ENCODE data around the gene SSTR5.

Gene SSTR5

DNA sequence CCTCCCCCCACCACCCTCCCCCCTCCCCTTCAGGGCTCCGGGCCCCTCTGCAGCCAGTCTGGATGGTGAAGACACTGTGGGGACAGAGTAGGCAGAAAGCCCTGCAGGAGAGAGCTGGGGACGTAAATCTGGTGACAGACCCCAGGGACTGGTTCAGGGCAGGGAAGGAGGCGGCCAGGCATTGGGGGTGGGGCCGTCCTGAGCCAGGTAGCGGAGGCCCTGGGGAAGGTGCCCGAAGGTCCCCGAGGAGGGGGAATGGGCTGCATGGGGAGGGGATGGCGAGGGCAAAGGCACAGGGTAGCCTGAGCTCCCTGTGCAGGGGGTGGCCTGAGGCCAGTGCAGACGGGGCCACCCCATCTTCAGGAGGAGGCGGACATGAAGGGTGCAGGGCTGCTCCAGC lies 54.0 kb downstream of the SSTR5 start:
- H3K27ac ChIP-seq = no peak overlapping the region
- TF ChIP-seq, protein P1, sequence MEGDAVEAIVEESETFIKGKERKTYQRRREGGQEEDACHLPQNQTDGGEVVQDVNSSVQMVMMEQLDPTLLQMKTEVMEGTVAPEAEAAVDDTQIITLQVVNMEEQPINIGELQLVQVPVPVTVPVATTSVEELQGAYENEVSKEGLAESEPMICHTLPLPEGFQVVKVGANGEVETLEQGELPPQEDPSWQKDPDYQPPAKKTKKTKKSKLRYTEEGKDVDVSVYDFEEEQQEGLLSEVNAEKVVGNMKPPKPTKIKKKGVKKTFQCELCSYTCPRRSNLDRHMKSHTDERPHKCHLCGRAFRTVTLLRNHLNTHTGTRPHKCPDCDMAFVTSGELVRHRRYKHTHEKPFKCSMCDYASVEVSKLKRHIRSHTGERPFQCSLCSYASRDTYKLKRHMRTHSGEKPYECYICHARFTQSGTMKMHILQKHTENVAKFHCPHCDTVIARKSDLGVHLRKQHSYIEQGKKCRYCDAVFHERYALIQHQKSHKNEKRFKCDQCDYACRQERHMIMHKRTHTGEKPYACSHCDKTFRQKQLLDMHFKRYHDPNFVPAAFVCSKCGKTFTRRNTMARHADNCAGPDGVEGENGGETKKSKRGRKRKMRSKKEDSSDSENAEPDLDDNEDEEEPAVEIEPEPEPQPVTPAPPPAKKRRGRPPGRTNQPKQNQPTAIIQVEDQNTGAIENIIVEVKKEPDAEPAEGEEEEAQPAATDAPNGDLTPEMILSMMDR (conservative IDR thresholded peaks at IDR 0.05) = no peak

DNA sequence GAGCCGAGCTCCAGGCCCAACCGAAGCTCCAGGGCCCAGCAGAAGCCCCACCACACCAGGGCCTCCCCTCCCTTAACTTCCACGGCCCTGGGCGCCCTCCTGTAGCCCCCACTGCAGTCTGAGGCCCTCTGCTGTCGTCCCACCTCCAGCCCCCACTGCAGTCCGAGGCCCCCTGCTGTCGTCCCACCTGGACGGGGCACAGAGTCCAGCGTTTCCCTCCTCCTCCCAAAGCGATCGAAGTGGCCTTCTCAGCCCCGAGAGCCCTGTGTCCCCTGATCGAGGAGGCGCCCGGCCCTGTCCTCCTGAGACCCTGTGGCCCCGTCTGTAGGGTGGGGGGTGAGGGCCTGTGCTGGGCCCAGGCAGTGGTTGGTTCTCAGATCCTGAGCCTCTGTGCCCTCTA lies 54.6 kb downstream of the SSTR5 start:
- no peak overlapping the region for H3K27ac ChIP-seq
- TF ChIP-seq, protein P1 (conservative IDR thresholded peaks at IDR 0.05) = no peak

DNA sequence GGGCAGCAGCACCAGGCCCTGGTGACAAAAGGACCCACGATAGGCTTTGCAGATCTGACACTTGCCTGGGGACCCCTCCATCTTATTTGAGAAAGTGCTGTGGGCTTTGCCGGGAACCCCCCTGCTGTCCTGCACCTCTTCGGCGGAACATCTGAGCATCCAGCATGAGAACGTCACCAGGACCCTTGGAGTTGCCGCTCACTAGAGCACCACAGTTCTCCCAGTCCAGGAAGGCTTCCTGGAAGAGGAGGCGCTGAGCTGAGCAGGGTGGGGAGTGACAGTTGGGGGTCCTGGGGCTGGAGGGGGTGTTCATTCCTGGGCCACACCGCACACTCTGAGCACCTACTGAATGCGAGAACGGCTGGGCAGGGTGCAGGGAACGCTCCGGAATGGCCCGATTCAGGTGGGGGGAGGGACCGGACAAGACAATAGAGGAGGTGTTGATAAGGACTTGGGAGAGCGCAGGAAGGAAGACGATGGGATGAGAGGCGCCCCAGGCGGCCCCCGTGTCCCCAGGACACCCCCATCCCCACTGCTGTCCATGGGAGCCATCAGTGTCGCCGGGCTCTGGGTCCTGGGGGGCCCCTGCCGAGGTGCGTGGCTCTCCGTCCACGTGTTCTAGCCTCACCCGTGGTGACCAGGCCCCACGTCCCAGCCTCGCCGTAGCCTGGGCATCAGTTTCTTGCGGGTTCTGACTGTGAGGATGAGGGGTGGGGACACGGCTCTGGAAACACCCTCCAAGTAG lies 55.6 kb downstream of the SSTR5 start:
- TF ChIP-seq, protein P1 (conservative IDR thresholded peaks at IDR 0.05) = no peak
- no peak overlapping the region for H3K27ac ChIP-seq

DNA sequence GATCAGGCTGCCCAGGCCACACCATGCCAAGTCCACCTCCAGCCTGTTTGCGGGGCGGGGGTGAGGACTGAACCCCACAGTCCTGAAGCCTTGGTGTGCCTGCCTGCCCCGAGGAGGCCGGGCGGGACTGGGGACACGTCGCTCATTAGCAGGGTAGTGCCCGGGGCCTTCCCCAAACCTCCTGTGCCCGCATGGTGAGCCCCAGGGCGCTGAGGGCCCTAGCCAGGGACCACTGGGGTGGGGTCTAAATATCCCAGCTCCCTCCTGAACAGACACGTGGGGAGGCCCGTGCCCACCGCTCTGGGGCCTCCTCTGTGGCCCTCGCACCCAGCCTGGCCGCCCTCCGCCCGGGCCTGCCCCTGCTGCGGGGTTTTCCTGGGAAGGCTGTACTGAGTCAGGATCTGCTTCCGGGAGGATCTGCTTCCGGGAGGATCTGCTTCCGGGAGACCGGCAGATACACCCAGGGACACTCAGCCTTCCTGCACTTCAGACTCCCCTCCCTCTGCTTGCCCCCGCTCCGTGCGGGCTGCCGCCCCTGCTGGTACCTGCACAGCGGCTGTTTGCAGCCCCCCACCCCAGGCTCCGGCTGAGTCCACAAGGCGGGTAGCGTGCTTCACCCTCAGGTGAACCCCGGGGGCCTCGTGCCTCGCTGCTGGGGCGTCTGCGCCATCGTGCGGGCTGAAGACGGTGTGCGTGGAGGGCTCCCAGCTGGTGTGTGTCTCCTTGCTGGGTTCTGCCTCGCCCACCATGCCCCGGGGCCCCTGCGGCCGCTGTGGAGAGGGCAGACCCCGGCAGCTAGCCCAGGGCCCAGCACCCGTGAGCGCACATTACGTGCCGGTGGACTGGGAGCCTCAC lies 56.8 kb downstream of the SSTR5 start:
- no peak overlapping the region for H3K27ac ChIP-seq
- TF ChIP-seq, protein P1 (conservative IDR thresholded peaks at IDR 0.05) = no peak

DNA sequence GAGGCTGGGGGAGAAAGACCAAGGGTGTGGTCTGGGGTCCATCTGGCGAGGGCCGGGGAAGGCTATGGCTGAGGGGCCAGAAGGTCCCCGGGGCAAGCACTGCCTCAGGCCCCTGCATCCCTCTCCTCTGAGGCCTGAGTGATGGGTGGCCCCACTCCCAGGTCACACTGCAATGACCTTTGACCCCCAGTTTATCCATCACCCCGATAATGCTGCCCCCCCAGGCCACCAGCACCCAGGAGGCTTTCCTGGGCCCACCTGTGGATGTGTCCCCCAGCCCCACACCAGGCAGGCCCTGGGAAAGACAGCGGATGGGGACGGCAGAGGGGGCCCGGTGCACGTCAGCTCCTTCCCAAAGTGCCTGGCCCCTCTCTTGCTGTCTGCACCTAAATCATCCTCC lies 57.8 kb downstream of the SSTR5 start:
- H3K27ac ChIP-seq = no peak overlapping the region
- TF ChIP-seq, protein P1 (conservative IDR thresholded peaks at IDR 0.05) = no peak

All from VCaP (cell line).